Neural crest cell (in vitro differentiated cells): Measurements from ENCODE around the gene SLC5A11. TPM values are rescaled to one million over a fixed set of nuclear protein-coding genes. Genes with fewer than 3 reads are reported as not detected.

Experiments used
- DNase-seq: peaks from one replicate; pipeline ENCODE4 v3.0.0; 2021; ENCODE audit warnings: low read depth, mixed read lengths, low spot score
- H3K27ac Mint-ChIP-seq: one replicate; pipeline ENCODE4 v1.8.0; 2021; ENCODE audit warnings: mild to moderate bottlenecking, mixed read lengths; ENCODE audit not compliant: unreplicated experiment
- H3K27me3 Mint-ChIP-seq: 2 replicates; pipeline ENCODE4 v1.8.0; 2021; ENCODE audit warnings: low read depth, mild to moderate bottlenecking, mixed read lengths
- H3K36me3 Mint-ChIP-seq: 2 replicates; pipeline ENCODE4 v1.8.0; 2021; ENCODE audit warnings: low read depth, mild to moderate bottlenecking, mixed read lengths
- H3K4me1 Mint-ChIP-seq: 2 replicates; pipeline ENCODE4 v1.8.0; 2021; ENCODE audit warnings: mixed read lengths
- H3K4me3 Mint-ChIP-seq: one replicate; pipeline ENCODE4 v1.8.0; 2021; ENCODE audit warnings: mild to moderate bottlenecking, mixed read lengths
- H3K9me3 Mint-ChIP-seq: 2 replicates; pipeline ENCODE4 v1.8.0; 2021; ENCODE audit warnings: mixed read lengths
- total RNA-seq: library from RNA; stranded (reverse); gene quantifications from 2 replicates; pipeline ENCODE4 v1.2.1, GENCODE V29; 2021
- TF ChIP-seq, protein P1 (sequence below): fragments of 200-600 bp; sonication (generic); conservative IDR thresholded peaks from 2 replicates; pipeline ENCODE4 v1.5.0; 2021; ENCODE audit warnings: antibody characterized with exemption, mild to moderate bottlenecking

The SLC5A11 gene
- total RNA-seq, 1 donor from 2014 or later, result not detected

DNA sequence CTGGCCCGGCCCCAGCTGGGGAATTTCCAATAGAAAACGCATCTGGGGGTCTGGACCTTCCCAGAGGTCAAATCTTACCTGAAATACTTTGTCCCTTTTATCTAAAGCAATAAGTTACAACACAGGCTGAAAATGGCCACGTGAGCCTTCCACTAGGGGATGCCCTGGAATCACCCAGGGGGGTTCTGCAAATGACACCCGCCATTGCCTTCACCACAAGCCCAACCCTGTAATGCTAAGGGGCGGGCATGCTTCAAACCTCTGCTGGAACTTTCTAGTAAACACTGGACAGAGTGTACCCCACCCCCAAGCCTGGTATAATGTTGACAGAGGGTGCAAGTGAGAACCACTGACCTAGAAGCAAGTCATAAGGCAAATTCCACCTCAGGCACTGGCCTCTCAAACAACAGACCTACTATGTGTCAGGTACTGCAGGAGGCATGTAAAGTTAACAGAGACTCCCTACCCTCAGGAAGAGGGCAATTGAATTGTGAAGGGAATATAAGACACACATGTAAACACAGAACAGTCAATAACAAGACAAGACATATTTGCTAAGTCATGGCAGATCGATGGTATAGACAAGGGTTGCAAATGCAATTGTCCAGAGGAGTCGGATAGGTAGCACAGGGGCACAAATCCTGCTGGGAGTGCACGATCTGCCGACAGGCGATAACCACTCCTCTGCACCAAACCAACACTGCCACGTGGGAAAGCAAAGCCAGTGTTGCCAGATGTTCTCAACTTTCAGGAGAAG lies 110.4 kb downstream of the SLC5A11 start:
- TF ChIP-seq, protein P1, sequence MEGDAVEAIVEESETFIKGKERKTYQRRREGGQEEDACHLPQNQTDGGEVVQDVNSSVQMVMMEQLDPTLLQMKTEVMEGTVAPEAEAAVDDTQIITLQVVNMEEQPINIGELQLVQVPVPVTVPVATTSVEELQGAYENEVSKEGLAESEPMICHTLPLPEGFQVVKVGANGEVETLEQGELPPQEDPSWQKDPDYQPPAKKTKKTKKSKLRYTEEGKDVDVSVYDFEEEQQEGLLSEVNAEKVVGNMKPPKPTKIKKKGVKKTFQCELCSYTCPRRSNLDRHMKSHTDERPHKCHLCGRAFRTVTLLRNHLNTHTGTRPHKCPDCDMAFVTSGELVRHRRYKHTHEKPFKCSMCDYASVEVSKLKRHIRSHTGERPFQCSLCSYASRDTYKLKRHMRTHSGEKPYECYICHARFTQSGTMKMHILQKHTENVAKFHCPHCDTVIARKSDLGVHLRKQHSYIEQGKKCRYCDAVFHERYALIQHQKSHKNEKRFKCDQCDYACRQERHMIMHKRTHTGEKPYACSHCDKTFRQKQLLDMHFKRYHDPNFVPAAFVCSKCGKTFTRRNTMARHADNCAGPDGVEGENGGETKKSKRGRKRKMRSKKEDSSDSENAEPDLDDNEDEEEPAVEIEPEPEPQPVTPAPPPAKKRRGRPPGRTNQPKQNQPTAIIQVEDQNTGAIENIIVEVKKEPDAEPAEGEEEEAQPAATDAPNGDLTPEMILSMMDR, result no peak
- no peaks in the 10 kb centered on the region for H3K27me3 Mint-ChIP-seq
- H3K9me3 Mint-ChIP-seq, result no peaks in the 10 kb centered on the region
- H3K36me3 Mint-ChIP-seq, result peaks cover 19% of the 10 kb centered on the region
- no peak overlapping the region for H3K4me3 Mint-ChIP-seq
- no peak overlapping the region for H3K27ac Mint-ChIP-seq
- no peak for DNase-seq
- H3K4me1 Mint-ChIP-seq, result no peaks in the 10 kb centered on the region

DNA sequence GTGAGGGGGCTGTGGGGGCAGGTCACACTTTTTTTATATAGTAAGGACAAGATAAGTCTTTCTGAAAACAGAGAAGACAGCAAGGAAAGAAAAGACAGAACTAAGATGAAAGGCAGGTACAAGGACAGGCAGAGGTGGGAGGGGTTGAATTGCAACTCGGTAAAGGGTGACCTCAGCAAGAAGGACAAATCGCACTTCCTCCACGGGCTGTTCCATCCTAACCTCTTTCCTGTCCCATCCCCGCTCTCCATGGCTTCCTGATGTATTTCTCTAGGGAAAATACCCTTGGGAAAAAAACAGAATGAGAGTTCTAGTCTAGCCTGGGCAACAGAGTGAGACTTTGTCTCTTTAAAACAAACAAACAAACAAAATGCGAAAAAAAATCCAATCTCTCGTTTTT lies 112.1 kb downstream of the SLC5A11 start:
- TF ChIP-seq, protein P1, result no peak
- H3K36me3 Mint-ChIP-seq, result peaks cover 31% of the 10 kb centered on the region
- no peaks in the 10 kb centered on the region for H3K4me1 Mint-ChIP-seq
- peaks cover 5% of the 10 kb centered on the region for H3K9me3 Mint-ChIP-seq
- no peak for DNase-seq
- H3K4me3 Mint-ChIP-seq, result no peak overlapping the region
- no peak overlapping the region for H3K27ac Mint-ChIP-seq
- no peaks in the 10 kb centered on the region for H3K27me3 Mint-ChIP-seq

Other genes with a start within 250 kb of the SLC5A11 start
- 79.6 and 89.0 TPM in 2 replicates for gene TNRC6A, start 116.3 kb upstream of the SLC5A11 start, total RNA-seq
- gene ARHGAP17, start 169.4 kb downstream of the SLC5A11 start, total RNA-seq, result 95.8 and 98.7 TPM in 2 replicates